ENCODE measurements around the gene CELSR3. TPM values are rescaled to one million over a fixed set of nuclear protein-coding genes. Genes with fewer than 3 reads are reported as not detected.

The CELSR3 gene
- total RNA-seq, 1 donor from 2014 or later = 1.5 TPM

DNA sequence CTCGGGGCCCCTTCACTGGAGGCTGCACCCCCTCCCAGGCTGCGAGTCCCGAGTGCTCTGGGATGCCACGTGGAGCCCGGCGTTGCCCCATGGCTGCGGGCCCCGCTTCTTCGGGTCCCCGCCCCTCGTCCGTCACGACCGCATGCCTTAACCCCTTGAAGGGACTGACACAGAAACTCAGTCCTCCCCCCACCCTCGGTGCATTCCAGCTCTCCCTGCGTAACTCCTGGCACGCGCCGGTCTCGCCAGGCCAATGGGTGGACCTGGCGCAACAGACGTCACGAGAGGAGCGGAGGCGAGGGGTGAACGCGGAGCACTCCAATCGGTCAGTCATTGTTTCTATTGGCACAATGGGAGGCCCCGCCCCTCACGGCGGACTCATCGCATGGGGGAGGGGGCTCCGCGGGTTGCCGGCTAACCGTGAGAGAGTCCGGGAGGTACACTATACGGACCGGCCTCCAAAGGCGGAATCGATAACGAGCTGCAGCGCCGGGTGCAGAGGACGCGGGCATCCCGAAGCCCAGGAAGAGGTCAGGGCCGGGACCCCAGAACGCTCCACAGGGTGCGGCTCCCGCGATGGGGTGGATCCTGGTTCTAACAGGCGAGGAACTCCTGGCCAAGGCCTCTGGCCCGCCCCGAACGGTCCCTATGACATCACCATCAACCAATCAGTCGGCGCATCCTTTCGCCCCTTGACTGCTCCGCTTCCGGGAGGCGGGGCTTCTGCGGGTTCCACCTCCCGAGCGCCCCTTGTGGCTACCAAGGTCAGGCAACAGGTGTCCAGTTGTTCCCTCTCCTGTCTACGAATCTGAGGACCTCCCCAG lies 1.0 kb upstream of the CELSR3 start:
- intact Hi-C loops (cut with DNase I) = no loop called here
- ATAC-seq (peak; percentile 92), DNase-seq (ENCODE audit: low spot score) (peak; percentile 93)

DNA sequence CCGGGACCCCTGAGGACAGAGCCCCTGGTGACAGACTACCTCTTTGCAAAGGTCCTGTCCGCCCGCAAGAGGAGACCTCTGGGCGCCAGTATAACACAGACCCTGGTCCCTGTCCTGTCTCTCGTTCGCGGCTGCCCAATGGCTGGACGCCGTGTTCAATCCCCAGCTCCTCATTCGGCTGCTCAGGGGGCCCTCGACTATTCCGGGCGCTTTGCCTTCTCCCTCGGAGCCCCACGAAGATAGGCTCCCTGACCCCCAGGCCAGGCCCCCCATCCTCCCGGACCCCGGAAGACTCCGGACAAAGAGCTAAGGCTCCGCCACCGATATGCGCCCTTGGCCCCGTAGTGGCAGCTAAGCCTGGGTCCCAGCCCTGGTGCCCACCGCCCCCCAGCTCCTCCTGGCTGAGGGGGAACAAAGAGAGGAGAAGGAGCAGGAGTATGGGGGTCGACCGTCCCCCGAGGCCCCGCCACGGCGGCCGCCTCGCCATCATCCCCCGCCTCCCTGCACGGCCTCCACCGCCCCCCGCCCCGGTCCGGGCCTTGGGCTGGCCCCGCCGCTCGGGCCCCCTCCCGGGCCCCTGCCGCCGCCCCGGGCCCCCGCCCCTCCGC lies 437 bp downstream of the CELSR3 start:
- intact Hi-C loops (cut with DNase I) = no loop called here
- ATAC-seq (no peak), DNase-seq (ENCODE audit: low spot score) (no peak)

DNA sequence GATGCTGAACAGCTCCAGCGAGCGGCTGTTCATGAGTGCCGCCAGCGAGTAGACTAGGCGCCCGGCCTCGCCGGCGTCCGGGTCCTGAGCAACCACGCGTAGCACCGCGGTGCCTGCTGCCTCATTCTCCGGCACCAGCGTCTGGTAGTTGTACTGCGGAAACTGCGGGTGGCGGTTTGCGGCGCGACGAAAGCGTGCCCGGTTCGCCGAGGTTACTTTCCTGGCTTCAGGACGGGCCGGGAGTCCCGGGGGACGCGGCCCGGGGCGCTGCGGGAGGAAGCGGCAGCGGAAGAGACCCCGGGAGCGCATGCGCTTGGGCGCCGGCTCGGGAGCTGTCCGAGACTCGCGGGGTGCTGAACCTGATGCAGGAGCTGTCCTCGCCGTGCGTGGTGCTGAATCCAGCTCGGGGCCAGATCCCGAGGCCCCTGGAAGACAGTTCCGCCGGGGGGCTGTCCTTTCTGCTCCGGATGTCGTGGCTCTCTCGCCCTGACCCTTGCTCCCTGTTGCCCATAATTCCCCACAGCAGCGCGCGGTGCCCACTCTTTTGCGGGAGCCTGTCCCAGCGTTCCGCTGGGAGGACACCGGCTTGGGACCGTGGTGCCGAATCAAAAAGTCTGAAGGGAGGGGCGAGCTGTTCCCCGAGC lies 1.1 kb downstream of the CELSR3 start:
- intact Hi-C loops (cut with DNase I) = no loop called here
- peak; percentile 87 for DNase-seq (ENCODE audit: low spot score)
- peak; percentile 20 for ATAC-seq

DNA sequence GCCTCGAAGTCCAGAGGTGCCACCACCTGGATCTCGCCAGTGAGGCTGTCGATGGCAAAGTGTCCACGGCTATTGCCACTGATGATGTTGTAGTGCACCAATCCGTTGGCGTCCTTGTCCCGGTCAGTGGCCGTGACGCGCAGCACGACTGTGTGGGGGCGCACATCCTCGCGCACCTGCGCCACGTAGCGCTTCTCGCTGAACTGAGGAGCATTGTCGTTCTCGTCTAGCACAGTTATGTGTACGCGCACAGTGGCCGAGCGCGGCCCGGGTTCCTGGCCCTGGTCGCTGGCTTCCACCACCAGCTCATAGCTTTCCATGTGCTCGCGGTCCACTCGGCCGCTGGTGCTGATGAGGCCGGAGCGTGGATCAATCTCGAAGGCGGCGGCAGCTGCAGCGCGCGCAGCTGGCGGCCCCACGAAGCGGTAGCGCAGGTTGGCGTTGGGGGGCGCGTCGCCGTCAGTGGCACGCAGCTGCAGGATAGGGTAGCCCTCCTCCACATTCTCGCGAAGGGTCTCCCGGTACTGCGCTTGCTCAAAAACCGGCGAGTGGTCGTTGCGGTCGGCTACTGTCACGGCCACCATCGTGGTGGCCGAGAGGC lies 1.8 kb downstream of the CELSR3 start:
- no peak for ATAC-seq
- DNase-seq (ENCODE audit: low spot score) = no peak
- intact Hi-C loops (cut with DNase I) = no loop called here

DNA sequence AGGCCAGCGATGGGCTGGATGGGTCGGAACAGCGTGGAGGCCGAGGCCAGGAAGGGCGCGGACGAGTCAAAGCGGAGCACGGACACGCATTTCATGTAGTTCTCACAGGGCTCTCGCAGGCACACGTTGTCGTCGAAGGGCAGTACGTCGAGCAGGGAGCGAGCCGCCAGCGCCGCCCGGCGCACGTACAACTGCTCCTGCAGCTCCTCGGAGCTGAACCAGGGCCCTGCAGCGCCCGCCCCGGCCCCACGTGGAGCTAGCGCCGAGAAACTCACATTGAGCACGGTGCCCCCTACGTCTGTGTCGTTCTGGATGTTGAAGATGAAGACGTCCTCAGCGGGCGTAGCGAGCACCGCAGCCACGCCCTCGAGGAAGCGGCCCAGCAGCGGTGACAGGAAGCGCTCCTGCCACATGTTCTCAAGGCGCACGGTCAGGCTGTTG lies 5.8 kb downstream of the CELSR3 start:
- intact Hi-C loops (cut with DNase I) = no loop called here
- DNase-seq (ENCODE audit: low spot score) = no peak
- no peak for ATAC-seq

DNA sequence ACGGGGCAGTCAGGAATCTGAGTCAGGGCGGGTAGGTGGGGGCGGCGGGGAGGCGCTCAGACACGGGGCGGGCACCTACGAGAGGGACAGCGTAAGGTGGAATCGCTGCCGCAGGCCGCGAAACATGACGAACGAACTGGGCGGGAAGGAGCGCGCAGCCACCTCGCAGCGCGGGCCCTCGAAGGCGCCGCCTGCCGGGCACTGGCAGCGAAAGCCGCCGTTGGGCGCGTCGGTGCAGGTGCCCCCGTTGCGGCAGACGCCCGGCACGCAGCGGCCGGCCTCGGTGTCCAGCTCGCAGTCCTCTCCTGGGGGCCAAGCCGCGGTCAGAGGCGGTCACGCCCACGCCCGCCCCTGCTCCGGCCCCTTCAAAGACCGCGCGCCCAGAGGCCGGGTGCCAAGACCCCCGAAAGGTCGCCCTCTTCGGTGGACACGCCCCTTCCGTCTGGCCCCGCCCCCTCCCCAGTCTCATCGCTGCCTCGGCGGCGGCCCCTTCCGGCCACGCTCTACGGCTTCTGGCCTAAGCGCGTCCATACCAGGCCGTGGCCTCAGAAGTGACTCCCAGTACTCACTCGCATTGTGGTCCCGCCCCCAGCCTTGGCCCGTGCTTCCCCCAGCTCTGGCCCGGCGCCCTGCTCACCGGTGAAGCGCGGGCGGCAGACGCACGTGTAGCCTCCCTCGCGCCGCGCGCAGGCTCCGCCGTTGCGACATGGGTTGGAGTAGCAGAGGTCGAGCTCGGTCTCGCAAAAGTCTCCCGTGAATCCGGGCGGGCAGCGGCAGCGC lies 6.4 kb downstream of the CELSR3 start:
- intact Hi-C loops (cut with DNase I) = no loop called here
- ATAC-seq (peak; percentile 92), DNase-seq (ENCODE audit: low spot score) (peak; percentile 92)

DNA sequence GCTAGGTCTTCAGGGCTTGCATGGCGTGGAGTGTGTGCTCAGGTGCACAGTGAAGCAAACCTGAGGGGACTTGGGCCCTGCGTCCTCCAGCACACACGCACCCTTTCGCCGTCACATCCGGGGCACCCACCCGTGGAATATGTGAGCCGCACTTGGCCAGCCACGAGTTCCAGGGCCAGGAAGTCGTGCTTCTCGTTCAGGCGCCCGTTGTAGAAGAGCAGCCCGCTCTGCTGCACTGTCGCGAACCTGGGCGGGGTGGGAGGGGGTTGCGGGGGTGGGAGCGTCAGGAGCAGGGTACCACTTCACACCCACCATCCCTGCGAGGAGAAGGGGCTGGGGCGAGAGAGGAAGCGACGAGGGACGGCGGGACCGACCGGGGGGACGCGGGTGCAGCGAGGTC lies 7.1 kb downstream of the CELSR3 start:
- intact Hi-C loops (cut with DNase I) = no loop called here
- DNase-seq (ENCODE audit: low spot score) = no peak
- no peak for ATAC-seq

DNA sequence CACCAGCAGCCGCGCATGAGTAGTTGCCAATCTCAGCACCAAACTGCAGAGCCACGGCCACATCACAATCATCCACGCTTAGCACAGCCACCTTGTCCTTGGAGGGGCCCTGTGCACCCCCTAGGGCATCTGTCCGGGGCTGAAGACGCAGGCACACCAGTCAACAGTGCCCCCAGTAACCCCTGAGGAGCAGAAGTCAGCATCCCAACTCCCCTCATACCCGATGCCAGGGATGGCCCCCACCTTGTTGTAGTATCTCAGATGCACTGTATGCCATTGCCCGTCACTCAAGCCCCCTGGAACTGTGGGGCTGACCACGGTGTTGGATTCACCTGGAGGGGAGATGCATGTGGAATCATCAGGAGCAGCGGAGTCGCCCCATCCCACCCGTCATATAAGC lies 7.6 kb downstream of the CELSR3 start:
- ATAC-seq (no peak), DNase-seq (ENCODE audit: low spot score) (no peak)
- intact Hi-C loops (cut with DNase I) = no loop called here

DNA sequence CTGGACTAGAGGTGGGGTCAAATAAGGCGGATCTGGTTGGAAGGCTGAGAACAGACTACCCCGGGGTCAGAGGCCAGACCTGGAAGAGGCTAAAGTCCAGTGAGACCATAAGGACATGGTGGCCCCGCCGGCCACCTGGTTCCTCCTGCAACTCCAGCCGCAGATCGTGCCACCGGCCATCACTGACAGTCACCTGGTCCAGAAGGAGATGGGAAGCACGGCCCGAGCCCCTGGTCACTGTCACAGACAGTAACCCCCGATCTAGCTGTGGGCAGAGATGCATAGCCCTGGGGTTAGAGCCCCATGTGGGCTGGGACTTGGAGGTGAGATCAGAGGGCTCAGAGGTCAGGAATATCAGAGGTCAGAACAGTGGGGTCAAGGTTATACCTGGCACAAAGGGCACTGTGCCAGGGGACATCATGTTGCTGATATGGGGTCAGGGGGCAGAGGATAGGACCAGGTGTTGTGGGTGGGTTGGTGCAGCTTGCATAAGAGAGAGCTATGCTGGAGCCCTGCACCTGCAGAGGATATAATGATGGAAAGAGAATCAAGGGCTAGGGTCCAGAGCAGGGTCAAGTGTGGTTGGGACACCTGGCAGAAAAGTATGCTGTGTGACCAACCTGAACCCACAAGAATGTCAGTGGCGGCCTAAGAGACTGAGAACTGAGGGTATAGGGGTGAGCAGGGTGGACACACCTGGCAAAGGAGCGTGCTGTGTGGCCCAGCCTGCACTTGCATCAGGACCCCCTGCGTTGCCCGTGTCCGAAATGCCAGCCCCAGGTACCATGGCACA lies 9.6 kb downstream of the CELSR3 start:
- intact Hi-C loops (cut with DNase I) = no loop called here

DNA sequence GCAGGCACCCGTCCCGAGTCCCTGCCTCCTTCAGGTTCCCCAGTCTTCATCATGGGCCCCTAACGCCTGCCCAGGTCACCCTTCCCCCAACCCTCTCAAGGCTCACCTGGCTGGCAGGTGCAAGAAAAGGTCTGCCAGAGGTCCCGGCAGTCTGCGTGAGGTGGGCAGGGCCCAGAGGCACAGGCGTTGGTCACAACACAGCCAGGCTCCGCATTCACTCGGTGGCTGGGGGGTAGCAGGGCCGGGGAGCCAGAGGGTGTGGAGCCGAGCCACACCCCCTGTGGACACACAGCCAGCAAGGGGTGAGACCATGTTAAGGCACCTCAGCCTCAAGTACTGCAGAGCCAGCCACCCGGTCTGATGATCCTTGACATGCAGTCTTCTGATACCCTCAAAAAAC lies 10.9 kb downstream of the CELSR3 start:
- ATAC-seq (no peak), DNase-seq (ENCODE audit: low spot score) (no peak)
- intact Hi-C loops (cut with DNase I) = no loop called here

More for the DNA sequence above, 9.6 kb downstream of the CELSR3 start:
- DNase-seq (ENCODE audit: low spot score) (no peak), ATAC-seq (no peak)

DNA sequence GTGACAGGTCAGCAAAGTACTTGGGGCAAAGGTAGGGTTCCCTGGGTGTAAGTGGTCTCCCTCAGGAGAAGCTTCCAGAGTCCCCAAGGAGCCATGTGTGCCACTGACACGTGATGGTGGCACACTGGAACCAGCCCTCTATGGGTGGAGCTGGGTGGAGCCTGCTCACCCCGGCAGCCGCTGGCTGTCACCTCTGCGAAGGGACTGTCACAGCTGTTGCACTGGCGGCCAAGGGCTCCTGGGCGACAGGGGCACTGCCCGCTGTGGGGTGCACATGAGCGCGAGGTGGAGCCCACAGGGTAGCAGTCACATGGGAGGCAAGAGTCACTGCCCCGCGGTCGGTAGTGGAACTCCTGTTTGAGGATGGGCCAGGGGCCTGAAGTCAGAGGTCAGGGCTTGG lies 12.0 kb downstream of the CELSR3 start:
- ATAC-seq (no peak), DNase-seq (ENCODE audit: low spot score) (no peak)
- intact Hi-C loops (cut with DNase I) = no loop called here

DNA sequence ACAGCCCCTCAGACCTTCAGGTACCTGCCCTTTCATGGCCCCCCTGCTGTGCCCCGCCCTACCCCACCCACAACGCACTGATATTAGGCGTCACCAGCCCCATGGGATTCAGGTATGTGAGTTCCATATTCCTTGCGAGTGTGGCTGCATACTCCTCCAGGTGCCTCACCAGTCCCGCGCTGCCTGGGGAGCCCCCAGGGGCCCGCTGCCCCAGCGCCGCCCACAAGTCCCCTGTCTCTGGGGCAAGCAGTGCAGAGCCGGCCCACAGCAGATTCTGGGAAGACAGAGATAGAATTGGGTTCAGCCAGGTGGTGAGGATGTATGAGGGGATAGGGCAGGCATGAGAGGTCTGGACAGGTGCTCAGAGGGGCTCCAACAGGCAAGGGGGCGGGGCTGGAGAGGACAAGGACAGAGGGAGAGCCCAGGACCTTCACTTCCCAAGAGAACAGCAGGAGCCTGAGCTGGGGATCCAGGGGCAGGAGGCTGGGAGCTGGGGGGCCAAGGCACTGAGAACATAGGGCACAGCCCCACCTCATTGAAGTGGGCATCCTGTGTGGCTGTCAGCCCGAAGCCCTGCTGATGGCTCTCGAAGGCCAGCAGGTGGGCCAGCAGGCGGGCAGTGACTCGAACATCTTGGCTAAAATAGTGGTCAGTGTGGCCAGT lies 14.4 kb downstream of the CELSR3 start:
- intact Hi-C loops (cut with DNase I) = no loop called here
- ATAC-seq (no peak), DNase-seq (ENCODE audit: low spot score) (no peak)

DNA sequence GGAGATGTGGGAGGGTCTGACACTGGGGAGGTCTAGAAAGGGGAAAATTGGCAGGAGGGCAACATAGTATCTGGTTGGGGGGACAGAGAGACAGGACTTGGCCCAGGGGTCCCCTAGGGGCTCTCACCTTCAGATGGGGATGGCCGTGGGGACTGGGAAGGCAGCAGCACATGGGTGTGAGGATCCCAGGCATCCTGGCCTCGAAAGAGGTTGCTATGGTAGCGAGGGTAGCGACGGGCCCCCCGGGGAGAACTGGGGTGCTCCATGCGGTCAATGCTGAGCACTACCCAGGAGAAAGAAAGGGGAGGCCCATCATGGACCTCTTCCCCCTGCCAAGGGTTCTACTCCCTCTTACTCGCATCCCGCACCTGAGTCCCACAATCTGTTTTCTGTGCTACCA lies 15.0 kb downstream of the CELSR3 start:
- intact Hi-C loops (cut with DNase I) = no loop called here
- ATAC-seq (no peak), DNase-seq (ENCODE audit: low spot score) (no peak)

DNA sequence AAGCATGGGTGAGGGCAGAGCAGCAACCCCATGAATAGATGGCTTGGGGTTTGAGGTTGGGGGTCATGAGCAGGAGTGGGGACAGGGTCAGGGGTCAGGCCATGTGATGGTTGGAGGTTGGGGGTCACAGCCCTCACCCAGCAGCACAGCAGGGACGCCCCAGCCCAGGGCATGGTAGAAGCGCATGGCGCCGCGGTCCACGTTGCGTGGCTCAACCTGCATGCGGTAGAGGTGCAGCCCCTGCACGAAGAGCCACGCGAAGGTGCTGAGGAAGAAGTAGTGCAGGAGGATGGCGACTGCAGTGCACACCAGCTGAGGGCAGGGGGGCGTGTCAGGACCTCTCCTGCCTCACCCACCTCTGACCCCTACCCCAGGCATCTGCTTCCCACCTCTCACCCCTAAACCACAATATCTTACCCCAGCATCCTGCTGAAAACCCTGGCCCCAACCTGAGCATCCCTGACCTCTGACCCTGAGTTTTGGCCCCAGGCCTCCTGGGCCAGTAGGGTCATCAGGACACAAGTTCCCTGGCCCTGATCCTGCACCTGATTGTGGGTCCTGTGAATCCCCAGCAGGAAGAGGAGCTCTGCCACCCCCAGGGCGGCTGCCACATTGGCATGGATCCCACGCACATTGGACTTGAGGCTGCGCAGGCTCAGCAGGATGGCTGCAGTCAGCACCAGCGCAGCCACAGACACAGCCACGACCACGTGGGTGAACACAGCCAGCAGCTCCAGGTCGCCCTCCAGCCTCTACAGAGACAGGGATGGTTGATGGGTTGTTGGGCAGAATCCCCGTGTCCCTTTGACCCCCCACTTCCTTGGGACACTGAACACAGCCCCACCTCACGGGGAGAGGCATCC lies 17.6 kb downstream of the CELSR3 start:
- intact Hi-C loops (cut with DNase I) = no loop called here
- ATAC-seq (no peak), DNase-seq (ENCODE audit: low spot score) (no peak)

DNA sequence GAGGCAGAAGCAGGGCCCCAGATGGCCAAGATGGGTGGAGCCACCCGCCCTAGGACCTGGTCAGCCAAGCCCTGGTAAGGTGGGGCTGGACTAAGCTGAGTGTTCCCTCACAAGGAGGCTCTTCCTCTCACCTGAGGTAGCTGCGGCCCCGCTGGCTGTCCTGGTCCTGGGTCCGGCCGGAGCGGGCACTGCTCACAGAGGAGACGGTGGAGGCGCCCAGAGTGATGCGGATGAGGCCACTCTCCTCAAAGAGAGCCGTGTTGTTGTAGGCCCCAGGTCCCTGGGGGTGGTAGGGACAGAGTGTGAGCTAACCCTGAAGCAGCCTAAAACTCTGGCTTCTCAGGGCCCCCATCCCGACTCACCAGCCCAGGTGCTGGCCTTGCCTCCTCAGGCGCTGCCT lies 20.1 kb downstream of the CELSR3 start:
- DNase-seq (ENCODE audit: low spot score) (no peak), ATAC-seq (no peak)
- intact Hi-C loops (cut with DNase I) = no loop called here

DNA sequence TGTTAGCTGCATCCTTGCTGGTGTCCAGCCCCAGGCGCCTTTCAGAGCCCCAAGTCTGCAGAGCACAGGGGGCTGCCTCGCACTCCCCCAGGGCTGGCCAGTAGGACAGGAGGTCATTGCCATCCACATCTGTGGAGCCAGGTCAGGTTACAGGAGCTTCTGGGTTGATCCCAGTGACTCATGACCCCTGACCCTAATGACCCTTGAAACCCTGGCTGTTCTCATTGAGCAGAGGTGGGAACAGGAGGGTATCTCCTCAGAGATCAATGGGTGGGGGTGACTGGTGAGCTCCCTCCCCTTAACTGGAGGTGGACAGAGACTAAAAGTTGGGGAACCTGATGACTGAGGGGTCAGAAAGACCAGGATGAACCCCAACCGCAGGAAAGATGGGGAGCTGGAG lies 21.3 kb downstream of the CELSR3 start:
- intact Hi-C loops (cut with DNase I) = no loop called here
- DNase-seq (ENCODE audit: low spot score) (no peak), ATAC-seq (no peak)
